Measurements from ENCODE around the gene C3orf18. TPM values are rescaled to one million over a fixed set of nuclear protein-coding genes. Genes with fewer than 3 reads are reported as not detected.

C3orf18 gene
- total RNA-seq (2022; extraction: Qiagen RNA extraction): 2.0 to 2.6 TPM (median 2.3 TPM) in 5 replicates

GRCh38 chr3:50567386-50568167 is at the start of gene C3orf18:
TSS of gene C3orf18 (minus strand) at chr3:50567747. CDS start at chr3:50565699, 2,048 bp downstream.

GRCh38 chr3:50611464-50612233 is 44.1 kb upstream of the C3orf18 start, which contains the start of gene CISH:
TSS of gene CISH (minus strand) at chr3:50611774. CDS start at chr3:50611650, 124 bp downstream.

GRCh38 chr3:50568947-50569749 is 1.6 kb upstream of the C3orf18 start, which contains the start of gene HEMK1:
TSS of gene HEMK1 (plus strand) at chr3:50569522. CDS start at chr3:50571105, 1,583 bp downstream.

Other genes with a start within 250 kb of the C3orf18 start
- gene HYAL2, start 245.0 kb downstream of the C3orf18 start, total RNA-seq (2022; extraction: Qiagen RNA extraction): 25.0 to 32.7 TPM (median 30.7 TPM) in 5 replicates
- 23.4 to 39.4 TPM (median 37.3 TPM) in 5 replicates for gene TUSC2, start 239.5 kb downstream of the C3orf18 start, total RNA-seq (2022; extraction: Qiagen RNA extraction)
- 16.8 to 20.2 TPM (median 19.1 TPM) in 5 replicates for gene RASSF1, start 226.9 kb downstream of the C3orf18 start, total RNA-seq (2022; extraction: Qiagen RNA extraction)
- gene ZMYND10, start 222.0 kb downstream of the C3orf18 start, total RNA-seq (2022; extraction: Qiagen RNA extraction): 0.79 to 1.7 TPM (median 1.1 TPM) in 5 replicates
- gene NPRL2, start 217.0 kb downstream of the C3orf18 start, total RNA-seq (2022; extraction: Qiagen RNA extraction): 12.2 to 13.4 TPM (median 13.4 TPM) in 5 replicates
- gene CYB561D2, start 216.9 kb downstream of the C3orf18 start, total RNA-seq (2022; extraction: Qiagen RNA extraction): 14.2 to 21.5 TPM (median 19.1 TPM) in 5 replicates
- 42.7 to 49.1 TPM (median 47.0 TPM) in 5 replicates for gene TMEM115, start 208.2 kb downstream of the C3orf18 start, total RNA-seq (2022; extraction: Qiagen RNA extraction)
- 0.48 to 0.61 TPM (median 0.59 TPM) in 5 replicates for gene CACNA2D2, start 64.1 kb downstream of the C3orf18 start, total RNA-seq (2022; extraction: Qiagen RNA extraction)
- gene HEMK1, start 1.8 kb upstream of the C3orf18 start, total RNA-seq (2022; extraction: Qiagen RNA extraction): 4.9 to 7.0 TPM (median 6.2 TPM) in 5 replicates
- 0.52 to 0.74 TPM (median 0.66 TPM) in 5 replicates for gene CISH, start 44.0 kb upstream of the C3orf18 start, total RNA-seq (2022; extraction: Qiagen RNA extraction)
- gene MAPKAPK3, start 49.4 kb upstream of the C3orf18 start, total RNA-seq (2022; extraction: Qiagen RNA extraction): 26.5 to 28.1 TPM (median 26.9 TPM) in 5 replicates
- gene DOCK3, start 107.2 kb upstream of the C3orf18 start, total RNA-seq (2022; extraction: Qiagen RNA extraction): 0.29 to 0.38 TPM (median 0.35 TPM) in 5 replicates